ENCODE measurements around the gene HOXD12. TPM values are rescaled to one million over a fixed set of nuclear protein-coding genes. Genes with fewer than 3 reads are reported as not detected.

The HOXD12 gene
- polyA plus RNA-seq, 1 of the 3 experiments (the other 2 are of a cell fraction) = not detected

DNA sequence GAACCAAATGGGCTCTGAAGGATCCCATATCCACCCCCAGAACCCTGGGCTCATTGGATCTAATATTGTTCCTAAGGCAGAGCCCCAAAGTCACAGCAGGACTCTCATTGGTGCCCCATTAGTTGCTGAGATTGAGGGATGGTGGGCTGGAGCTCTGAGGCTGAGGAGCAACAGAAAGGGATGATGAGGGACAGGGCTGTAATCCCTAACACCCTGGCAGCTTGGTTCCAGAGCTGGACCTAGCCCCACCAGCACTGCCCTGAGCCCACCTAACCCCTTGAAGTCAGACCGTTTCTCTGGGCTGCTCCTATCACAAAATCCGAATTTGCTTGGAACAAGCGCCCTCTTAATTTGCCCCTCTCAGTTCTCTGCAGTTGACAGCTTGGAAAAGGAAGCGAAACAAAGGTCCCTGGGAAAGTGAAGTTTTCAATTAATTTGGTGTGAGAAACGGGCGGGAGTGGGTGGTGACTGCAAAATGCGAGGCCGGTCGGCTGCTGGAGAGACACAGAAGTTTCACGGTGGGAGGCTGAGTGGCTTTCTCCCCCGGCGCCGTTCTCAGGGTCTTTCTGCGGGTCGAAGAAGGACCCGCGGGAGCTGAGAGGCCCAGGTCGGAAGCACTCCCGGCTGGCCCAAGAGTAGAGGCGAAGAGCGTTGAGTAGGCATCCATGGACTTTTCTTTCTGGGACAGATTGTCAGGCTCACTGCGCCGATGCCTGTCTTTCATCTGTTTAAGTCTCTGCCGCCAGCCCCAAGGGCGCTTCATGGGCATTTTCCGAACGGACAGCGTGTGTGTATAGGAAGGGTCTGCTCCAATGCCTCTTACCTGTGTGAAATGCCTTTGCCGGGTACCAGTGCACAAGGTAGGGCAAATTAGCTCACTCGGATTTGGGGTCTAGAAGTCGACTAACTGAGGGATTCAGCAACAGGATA, 8.0 kb upstream of the HOXD12 start:
- Histone ChIP-seq H3K27me3 (ENCODE audit: insufficient read depth) (peaks cover 95% of the 10 kb centered on the region), H2AFZ (ENCODE audit: low read depth) (no peak overlapping the region), H3K36me3 (replicated peaks in 1 of 2; ENCODE audit: control insufficient read depth in 1 of 2, insufficient read depth in 2 of 2, low read length in 1 of 2) (no peaks in the 10 kb centered on the region), H3K4me2 (no peak overlapping the region), H3K9me2 (no peaks in the 10 kb centered on the region), H3K27ac (ENCODE audit: low read depth in 2 of 2, low read length in 1 of 2) (no peak overlapping the region), H4K20me1 (ENCODE audit: insufficient read depth) (0 out of 2 replicates have a peak, but pooled peaks cover 3% of the 10 kb centered on the region), H3F3A (replicated peaks; ENCODE audit: insufficient read depth) (no peaks in the 10 kb centered on the region), H3K9ac (no peak overlapping the region), H3K79me2 (ENCODE audit: insufficient read depth) (no peaks in the 10 kb centered on the region), H3K4me1 (ENCODE audit: control insufficient read depth in 1 of 2, insufficient read depth in 2 of 2, low read depth in 1 of 2, low read length in 1 of 2) (peaks cover 0 to 11% of the 10 kb centered on the region in 2 experiments; a peak in 1 of 4 replicates), H3K9me3 (no peaks in the 10 kb centered on the region), H3K4me3 (ENCODE audit: low read depth in 2 of 2, low read length in 1 of 2) (no peak overlapping the region)
- ChIA-PET POLR2A (no interaction called here), CTCF (interaction anchor here (0.7 to 13.5 kb wide), 10 partner anchors 9 to 1392 kb away, joined by 3 to 264 read pairs (median 4); partner anchors contain the start of genes EVX2, HOXD10, HOXD11 and HOXD9)
- TF ChIP-seq EZH2phosphoT487 (IDR thresholded peaks at IDR 0.05; ENCODE audit: borderline replicate concordance, low read depth) (peak; percentile 79; the same call in 1 of the 2 replicates), MXI1 (IDR thresholded peaks at IDR 0.05; ENCODE audit: low read depth, low read length) (no peak)
- DNase-seq = no peak
- WGBS (ENCODE audit: low lambda C conversion rate) = 43% methylated on average over 29 of the region's 31 CpGs

- no peak within 1 kb of the TSS for H3K9ac ChIP-seq
- H3K4me3 ChIP-seq (ENCODE audit: low read depth in 2 of 2, low read length in 1 of 2) = peak within 1 kb of the TSS in 1 of 2 experiments; percentile 38; a peak in 3 of 4 replicates
- no peaks in the 10 kb centered on the region for H3K9me2 ChIP-seq
- no peaks in the 10 kb centered on the region for H4K20me1 ChIP-seq (ENCODE audit: insufficient read depth)
- H3K4me2 ChIP-seq = peak within 1 kb of the TSS; percentile 65; the same call in 1 of the 2 replicates
- no peaks in the 10 kb centered on the region for H3K36me3 ChIP-seq (replicated peaks in 1 of 2; ENCODE audit: control insufficient read depth in 1 of 2, insufficient read depth in 2 of 2, low read length in 1 of 2)
- H3K79me2 ChIP-seq (ENCODE audit: insufficient read depth) = no peaks in the 10 kb centered on the region
- H2AFZ ChIP-seq (ENCODE audit: low read depth) = no peak within 1 kb of the TSS
- ChIA-PET CTCF (interaction anchor here (0.7 to 13.5 kb wide), 10 partner anchors 9 to 1393 kb away, joined by 3 to 264 read pairs (median 4); partner anchors contain the start of genes EVX2, HOXD10, HOXD11 and HOXD9), POLR2A (interaction anchor here (0.7 kb wide), 1 partner anchor 111 kb away, joined by 3 read pairs; no protein-coding TSS in a partner anchor)
- no peaks in the 10 kb centered on the region for H3F3A ChIP-seq (replicated peaks; ENCODE audit: insufficient read depth)
- H3K27ac ChIP-seq (ENCODE audit: low read depth in 2 of 2, low read length in 1 of 2) = no peak within 1 kb of the TSS
- peaks cover 0 to 19% of the 10 kb centered on the region in 2 experiments; a peak in 1 of 4 replicates for H3K4me1 ChIP-seq (ENCODE audit: control insufficient read depth in 1 of 2, insufficient read depth in 2 of 2, low read depth in 1 of 2, low read length in 1 of 2)
- peak; percentile 72 for DNase-seq
- peaks cover 94% of the 10 kb centered on the region for H3K27me3 ChIP-seq (ENCODE audit: insufficient read depth)
- no peaks in the 10 kb centered on the region for H3K9me3 ChIP-seq
- WGBS (ENCODE audit: low lambda C conversion rate) = 6% methylated on average over 33 of the region's 95 CpGs
- TF ChIP-seq ELF1 (IDR thresholded peaks at IDR 0.05) (no peak), EZH2phosphoT487 (IDR thresholded peaks at IDR 0.05; ENCODE audit: borderline replicate concordance, low read depth) (no peak; the same call in 1 of the 2 replicates), EP300 (IDR thresholded peaks at IDR 0.05; ENCODE audit: borderline replicate concordance in 1 of 2, low read depth in 1 of 2, low read length in 1 of 2) (no peak), NFIC (IDR thresholded peaks at IDR 0.05; ENCODE audit: borderline replicate concordance) (no peak), GATA2 (CRISPR knock-in tag; IDR thresholded peaks at IDR 0.05) (no peak), SIN3A (IDR thresholded peaks at IDR 0.05; ENCODE audit: borderline replicate concordance, low read depth, low read length) (no peak), TEAD4 (IDR thresholded peaks at IDR 0.05; ENCODE audit: borderline replicate concordance, insufficient read depth) (no peak), RAD21 (IDR thresholded peaks at IDR 0.05; ENCODE audit: low read length) (no peak), MXI1 (IDR thresholded peaks at IDR 0.05; ENCODE audit: low read depth, low read length) (no peak), FOXM1 (IDR thresholded peaks at IDR 0.05; ENCODE audit: low read depth) (no peak), CTCF (IDR thresholded peaks at IDR 0.05) (no peak), MEF2A (IDR thresholded peaks at IDR 0.05; ENCODE audit: borderline replicate concordance, low read depth) (no peak), IRF3 (IDR thresholded peaks at IDR 0.05; ENCODE audit: low read depth, low read length) (no peak), FOXJ3 (CRISPR knock-in tag; IDR thresholded peaks at IDR 0.05) (no peak), POLR2AphosphoS5 (IDR thresholded peaks at IDR 0.05; ENCODE audit: low read depth, low read length) (no peak)
- TF ChIP-seq, protein P1, sequence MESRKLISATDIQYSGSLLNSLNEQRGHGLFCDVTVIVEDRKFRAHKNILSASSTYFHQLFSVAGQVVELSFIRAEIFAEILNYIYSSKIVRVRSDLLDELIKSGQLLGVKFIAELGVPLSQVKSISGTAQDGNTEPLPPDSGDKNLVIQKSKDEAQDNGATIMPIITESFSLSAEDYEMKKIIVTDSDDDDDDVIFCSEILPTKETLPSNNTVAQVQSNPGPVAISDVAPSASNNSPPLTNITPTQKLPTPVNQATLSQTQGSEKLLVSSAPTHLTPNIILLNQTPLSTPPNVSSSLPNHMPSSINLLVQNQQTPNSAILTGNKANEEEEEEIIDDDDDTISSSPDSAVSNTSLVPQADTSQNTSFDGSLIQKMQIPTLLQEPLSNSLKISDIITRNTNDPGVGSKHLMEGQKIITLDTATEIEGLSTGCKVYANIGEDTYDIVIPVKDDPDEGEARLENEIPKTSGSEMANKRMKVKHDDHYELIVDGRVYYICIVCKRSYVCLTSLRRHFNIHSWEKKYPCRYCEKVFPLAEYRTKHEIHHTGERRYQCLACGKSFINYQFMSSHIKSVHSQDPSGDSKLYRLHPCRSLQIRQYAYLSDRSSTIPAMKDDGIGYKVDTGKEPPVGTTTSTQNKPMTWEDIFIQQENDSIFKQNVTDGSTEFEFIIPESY (IDR thresholded peaks at IDR 0.05; ENCODE audit: borderline replicate concordance, low read depth) = no peak
- TF ChIP-seq, protein P2, sequence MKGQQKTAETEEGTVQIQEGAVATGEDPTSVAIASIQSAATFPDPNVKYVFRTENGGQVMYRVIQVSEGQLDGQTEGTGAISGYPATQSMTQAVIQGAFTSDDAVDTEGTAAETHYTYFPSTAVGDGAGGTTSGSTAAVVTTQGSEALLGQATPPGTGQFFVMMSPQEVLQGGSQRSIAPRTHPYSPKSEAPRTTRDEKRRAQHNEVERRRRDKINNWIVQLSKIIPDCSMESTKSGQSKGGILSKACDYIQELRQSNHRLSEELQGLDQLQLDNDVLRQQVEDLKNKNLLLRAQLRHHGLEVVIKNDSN (IDR thresholded peaks at IDR 0.05; ENCODE audit: borderline replicate concordance, low read depth) = no peak; the same call in 1 of the 2 replicates
These were observed 7.1 kb upstream of the HOXD12 start, which contains the start of gene HOXD13 for GRCh38 chr2:176092270-176093144. Gene HOXD13, plus strand, starts transcription at chr2:176092721. Its CDS starts 170 bp downstream, at chr2:176092891.

Data from SK-N-SH (cell line).